WERI-Rb-1 (cell line): ENCODE measurements around the gene TMEM109.

Experiments used
- DNase-seq: peaks from one replicate; pipeline ENCODE4 v3.0.0-alpha.2; 2020
- H3K27ac ChIP-seq: fragments of 250-450 bp; sonication (Bioruptor Pico); 2 replicates; pipeline ENCODE4 v1.5.1; 2020; ENCODE audit warnings: mild to moderate bottlenecking, moderate library complexity
- H3K27me3 ChIP-seq: fragments of 250-450 bp; sonication (Bioruptor Pico); 2 replicates; pipeline ENCODE4 v1.5.1; 2021; ENCODE audit warnings: mild to moderate bottlenecking, low read depth, moderate library complexity; ENCODE audit not compliant: insufficient read depth, severe bottlenecking
- H3K36me3 ChIP-seq: fragments of 250-450 bp; sonication (Bioruptor Pico); 2 replicates; pipeline ENCODE4 v1.5.1; 2020; ENCODE audit warnings: mild to moderate bottlenecking, moderate library complexity
- H3K4me3 ChIP-seq: 2 replicates; pipeline ENCODE4 v1.5.1; 2011; ENCODE audit warnings: low read depth, mild to moderate bottlenecking, control low read depth, low read length
- H3K9me3 ChIP-seq: fragments of 250-450 bp; sonication (Bioruptor Pico); 2 replicates; pipeline ENCODE4 v1.5.1; 2021; ENCODE audit warnings: mild to moderate bottlenecking, moderate library complexity; ENCODE audit not compliant: severe bottlenecking
- TF ChIP-seq, protein P1 (sequence below): IDR thresholded peaks from 2 replicates; pipeline ENCODE4 v1.5.1; 2011; ENCODE audit warnings: low read depth, mild to moderate bottlenecking, control low read depth, inconsistent platforms, low read length

Gene TMEM109

DNA sequence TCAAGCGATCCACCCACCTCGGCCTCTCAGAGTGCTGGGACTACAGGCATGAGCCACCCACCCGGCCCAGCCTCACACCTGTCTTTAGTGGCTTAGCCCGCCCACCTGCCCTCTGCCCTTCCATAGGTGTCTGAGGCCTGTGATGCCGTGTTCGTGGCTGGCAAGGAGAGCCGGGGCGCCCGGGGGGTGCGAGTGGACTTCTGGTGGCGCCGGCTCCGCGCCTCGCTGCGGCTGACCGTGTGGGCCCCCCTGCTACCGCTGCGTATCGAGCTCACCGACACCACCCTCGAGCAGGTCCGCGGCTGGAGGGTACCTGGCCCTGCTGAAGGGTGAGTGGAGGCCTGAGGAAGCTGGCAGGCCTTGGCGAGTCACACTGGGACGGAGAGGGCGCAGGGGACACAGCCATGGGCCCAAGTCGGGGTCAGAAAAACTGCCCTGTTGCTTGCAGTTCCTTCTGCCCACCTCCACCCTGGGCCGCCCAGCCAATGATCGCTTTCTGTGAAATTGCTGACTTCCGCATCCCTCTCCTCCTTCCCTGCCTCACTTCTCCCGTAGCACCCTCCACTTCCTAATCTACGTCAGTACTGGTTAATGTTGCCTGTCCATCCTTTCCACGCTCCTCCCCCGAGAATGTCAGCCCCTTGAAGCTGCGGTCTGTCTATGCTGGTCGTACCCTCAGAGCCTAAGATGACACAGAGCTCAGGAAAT is 19.6 kb downstream of the TMEM109 start:
- no peak overlapping the region for H3K4me3 ChIP-seq
- TF ChIP-seq, protein P1, sequence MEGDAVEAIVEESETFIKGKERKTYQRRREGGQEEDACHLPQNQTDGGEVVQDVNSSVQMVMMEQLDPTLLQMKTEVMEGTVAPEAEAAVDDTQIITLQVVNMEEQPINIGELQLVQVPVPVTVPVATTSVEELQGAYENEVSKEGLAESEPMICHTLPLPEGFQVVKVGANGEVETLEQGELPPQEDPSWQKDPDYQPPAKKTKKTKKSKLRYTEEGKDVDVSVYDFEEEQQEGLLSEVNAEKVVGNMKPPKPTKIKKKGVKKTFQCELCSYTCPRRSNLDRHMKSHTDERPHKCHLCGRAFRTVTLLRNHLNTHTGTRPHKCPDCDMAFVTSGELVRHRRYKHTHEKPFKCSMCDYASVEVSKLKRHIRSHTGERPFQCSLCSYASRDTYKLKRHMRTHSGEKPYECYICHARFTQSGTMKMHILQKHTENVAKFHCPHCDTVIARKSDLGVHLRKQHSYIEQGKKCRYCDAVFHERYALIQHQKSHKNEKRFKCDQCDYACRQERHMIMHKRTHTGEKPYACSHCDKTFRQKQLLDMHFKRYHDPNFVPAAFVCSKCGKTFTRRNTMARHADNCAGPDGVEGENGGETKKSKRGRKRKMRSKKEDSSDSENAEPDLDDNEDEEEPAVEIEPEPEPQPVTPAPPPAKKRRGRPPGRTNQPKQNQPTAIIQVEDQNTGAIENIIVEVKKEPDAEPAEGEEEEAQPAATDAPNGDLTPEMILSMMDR, result no peak
- H3K36me3 ChIP-seq, result peaks cover 71% of the 10 kb centered on the region
- H3K27me3 ChIP-seq, result no peaks in the 10 kb centered on the region
- DNase-seq, result no peak
- H3K9me3 ChIP-seq, result no peaks in the 10 kb centered on the region
- H3K27ac ChIP-seq, result no peak overlapping the region

DNA sequence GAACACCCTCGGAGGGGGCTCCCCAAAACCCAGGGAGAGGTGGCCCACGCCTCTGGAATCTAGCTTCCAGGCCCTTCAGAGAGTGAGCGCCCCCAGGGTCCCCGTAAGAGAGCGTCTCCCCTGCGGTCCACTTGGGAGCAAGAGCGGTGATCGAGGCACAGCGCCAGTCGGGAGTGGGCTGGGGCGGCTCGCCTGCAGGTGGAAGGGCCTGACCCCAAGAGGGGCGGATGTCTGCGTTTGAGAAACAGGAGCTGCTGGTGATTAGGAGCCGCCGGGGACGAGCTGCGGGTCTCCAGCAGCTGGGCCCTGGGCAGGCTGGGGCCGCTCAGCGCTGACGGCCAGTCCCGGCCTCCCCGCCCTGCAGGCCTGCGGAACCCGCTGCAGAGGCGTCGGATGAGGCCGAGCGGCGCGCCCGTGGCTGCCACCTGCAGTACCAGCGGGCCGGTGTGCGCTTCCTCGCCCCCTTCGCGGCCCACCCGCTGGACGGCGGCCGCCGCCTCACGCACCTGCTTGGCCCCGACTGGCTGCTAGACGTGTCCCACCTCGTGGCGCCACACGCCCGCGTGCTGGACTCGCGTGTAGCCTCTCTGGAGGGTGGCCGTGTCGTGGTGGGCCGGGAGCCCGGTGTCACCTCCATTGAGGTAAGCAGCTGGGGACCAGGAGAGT is 20.3 kb downstream of the TMEM109 start:
- DNase-seq, result no peak
- TF ChIP-seq, protein P1, result no peak
- H3K36me3 ChIP-seq, result peaks cover 66% of the 10 kb centered on the region
- H3K9me3 ChIP-seq, result no peaks in the 10 kb centered on the region
- no peaks in the 10 kb centered on the region for H3K27me3 ChIP-seq
- no peak overlapping the region for H3K27ac ChIP-seq
- no peak overlapping the region for H3K4me3 ChIP-seq

DNA sequence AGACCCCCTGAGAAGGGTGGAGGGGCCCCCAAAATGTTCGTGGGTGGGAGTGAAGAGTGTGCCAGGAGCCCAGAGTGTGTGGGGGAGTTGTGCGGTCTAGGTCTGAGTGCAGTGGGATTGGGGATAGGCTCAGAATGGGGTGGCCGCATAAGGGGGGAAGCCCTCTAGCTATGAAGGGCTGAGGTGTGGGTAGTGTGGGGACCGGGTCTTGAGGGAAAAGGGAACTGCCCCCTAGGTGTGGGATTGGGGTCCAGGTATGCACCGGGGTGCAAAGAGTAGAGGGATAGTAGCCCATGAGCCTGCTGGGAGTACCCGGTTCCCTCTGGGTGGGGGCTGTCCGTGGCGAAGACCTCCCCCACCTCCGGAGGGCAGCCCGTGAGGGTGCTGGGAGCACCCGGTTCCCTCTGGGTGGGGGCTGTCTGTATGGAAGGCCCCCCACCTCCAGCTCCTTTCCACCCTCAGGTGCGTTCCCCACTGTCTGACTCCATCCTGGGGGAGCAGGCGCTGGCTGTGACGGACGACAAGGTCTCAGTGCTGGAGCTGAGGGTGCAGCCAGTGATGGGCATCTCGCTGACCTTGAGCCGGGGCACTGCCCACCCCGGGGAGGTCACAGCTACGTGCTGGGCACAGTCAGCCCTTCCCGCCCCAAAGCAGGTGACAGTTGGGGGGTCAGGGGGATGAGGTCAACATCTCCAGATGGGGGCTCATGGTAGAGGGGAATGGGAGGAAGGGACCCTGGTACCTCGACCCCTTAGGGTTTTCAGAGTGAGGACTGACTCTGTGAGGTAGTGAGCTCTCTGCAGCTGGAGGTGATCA is 21.0 kb downstream of the TMEM109 start:
- H3K27me3 ChIP-seq, result no peaks in the 10 kb centered on the region
- H3K36me3 ChIP-seq, result peaks cover 58% of the 10 kb centered on the region
- no peak for DNase-seq
- no peak overlapping the region for H3K27ac ChIP-seq
- TF ChIP-seq, protein P1, result no peak
- H3K4me3 ChIP-seq, result no peak overlapping the region
- no peaks in the 10 kb centered on the region for H3K9me3 ChIP-seq

DNA sequence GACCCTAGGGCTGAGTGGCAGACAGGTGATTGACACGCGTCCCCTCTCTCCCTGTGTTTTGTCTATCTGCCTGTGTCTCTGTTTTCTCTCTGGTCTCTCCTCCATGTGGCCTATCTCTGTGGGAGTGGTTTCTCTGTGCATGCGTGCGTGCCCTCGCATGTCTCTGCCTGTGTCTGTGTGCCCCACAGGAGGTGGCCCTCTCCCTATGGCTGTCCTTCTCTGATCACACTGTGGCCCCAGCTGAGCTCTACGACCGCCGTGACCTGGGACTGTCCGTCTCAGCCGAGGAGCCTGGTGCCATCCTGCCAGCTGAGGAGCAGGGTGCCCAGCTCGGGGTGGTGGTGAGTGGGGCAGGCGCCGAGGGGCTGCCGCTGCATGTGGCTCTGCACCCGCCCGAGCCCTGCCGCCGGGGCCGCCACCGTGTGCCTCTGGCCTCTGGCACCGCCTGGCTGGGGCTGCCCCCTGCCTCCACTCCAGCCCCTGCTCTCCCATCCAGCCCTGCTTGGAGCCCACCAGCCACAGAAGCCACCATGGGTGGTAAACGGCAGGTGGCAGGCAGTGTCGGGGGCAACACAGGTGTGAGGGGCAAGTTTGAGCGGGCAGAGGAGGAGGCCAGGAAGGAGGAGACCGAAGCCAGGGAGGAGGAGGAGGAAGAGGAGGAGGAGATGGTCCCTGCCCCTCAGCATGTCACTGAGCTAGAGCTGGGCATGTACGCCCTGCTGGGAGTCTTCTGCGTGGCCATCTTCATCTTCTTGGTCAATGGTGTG is 21.9 kb downstream of the TMEM109 start:
- Histone ChIP-seq H3K27me3 (no peaks in the 10 kb centered on the region), H3K4me3 (no peak overlapping the region), H3K9me3 (no peaks in the 10 kb centered on the region), H3K27ac (no peak overlapping the region), H3K36me3 (peaks cover 50% of the 10 kb centered on the region)
- DNase-seq, result no peak
- TF ChIP-seq, protein P1, result no peak

DNA sequence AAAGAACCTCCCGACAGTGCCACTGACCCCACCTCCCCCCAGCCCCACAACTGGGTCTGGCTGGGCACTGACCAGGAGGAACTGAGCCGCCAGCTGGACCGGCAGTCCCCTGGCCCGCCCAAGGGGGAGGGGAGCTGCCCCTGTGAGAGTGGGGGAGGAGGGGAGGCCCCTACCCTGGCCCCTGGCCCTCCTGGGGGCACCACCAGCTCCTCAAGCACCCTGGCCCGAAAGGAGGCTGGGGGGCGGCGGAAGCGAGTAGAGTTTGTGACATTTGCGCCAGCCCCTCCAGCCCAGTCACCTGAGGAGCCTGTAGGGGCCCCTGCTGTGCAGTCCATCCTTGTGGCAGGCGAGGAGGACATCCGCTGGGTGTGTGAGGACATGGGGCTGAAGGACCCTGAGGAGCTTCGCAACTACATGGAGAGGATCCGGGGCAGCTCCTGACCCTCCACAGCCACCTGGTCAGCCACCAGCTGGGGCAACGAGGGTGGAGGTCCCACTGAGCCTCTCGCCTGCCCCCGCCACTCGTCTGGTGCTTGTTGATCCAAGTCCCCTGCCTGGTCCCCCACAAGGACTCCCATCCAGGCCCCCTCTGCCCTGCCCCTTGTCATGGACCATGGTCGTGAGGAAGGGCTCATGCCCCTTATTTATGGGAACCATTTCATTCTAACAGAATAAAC is 22.6 kb downstream of the TMEM109 start:
- H3K9me3 ChIP-seq, result no peaks in the 10 kb centered on the region
- no peak overlapping the region for H3K27ac ChIP-seq
- no peak for DNase-seq
- H3K36me3 ChIP-seq, result peaks cover 42% of the 10 kb centered on the region
- H3K27me3 ChIP-seq, result no peaks in the 10 kb centered on the region
- TF ChIP-seq, protein P1, result no peak
- H3K4me3 ChIP-seq, result no peak overlapping the region
